ENCODE data around the gene GET4.

DNA sequence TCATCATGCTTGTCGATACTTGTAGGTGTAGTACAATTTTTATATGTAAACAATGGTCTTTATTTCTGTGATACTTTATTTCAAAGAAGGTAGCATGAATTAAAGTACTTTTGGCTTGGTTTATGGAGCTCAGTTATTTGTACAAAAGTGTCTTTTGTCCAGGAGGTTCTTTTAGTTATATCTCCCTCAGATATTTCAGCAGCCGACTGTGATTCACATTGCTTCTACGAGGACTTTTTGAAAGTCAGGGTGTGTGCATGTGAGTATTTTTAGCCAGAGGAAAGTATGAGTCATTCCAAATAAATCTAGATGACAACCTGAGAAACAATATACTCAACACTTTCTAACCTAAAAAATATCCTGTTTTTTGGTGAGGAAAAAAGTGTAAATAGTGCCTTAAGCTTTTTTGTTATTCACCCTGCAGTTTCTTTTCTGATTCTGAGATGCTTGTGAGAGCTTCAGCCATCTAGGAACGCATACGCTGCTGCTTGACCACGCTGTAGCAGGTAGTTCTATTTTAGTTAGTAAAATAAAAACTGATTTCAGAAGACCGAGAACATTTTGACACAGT is 44.7 kb upstream of the GET4 start:
- TF ChIP-seq SUZ12 (IDR thresholded peaks at IDR 0.05; ENCODE audit: extremely low read depth, insufficient read depth, insufficient read length) (no peak), ZNF274 (IDR thresholded peaks at IDR 0.05; ENCODE audit: low read depth, low read length) (no peak)
